Astrocyte of the hippocampus (primary cell): ENCODE measurements around the gene VPS33B.

Experiments
- DNase-seq: peaks from one replicate; pipeline ENCODE4 v3.0.0; 2011; ENCODE audit warnings: low read depth, low spot score

VPS33B gene

GRCh38 chr15:90952901-90953677, 69.3 kb downstream of the VPS33B start:
- DNase-seq = no peak

- DNase-seq = no peak
These were observed 71.7 kb downstream of the VPS33B start for GRCh38 chr15:90950676-90951075.

- DNase-seq = no peak
These were observed 72.3 kb downstream of the VPS33B start for GRCh38 chr15:90949979-90950675.
